ENCODE results near the gene LYRM9.

LYRM9 gene

DNA sequence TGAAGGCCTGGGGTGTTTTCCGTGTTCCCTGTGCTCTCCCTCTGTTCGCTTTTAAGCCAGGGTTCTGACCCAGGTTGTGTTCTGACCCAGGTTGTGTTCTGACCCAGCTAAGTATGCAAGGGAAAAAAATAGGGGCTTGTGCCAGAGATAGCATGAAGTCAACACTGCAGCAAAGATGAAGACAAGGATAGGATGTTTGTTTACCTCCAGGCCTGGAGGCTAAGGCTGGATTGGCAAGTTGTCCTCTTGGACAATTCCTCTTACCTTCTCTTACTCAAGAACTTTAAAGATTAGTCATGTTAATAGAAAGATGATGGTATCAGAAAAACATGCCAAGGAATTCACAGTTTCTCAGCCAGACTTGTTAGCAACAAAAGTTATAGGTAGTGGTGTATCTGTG, 19.4 kb downstream of the LYRM9 start:
- Histone ChIP-seq H3K4me1 (ENCODE audit: control insufficient read depth, low read length) (no peaks in the 10 kb centered on the region), H3K27me3 (ENCODE audit: control insufficient read depth, low read length) (peaks cover 6% of the 10 kb centered on the region; the same call in 1 of the 2 replicates), H3F3A (ENCODE audit: control insufficient read depth, insufficient read depth) (no peaks in the 10 kb centered on the region), H3K4me2 (ENCODE audit: low read length) (no peak overlapping the region), H3K36me3 (ENCODE audit: control insufficient read depth, low read length) (no peaks in the 10 kb centered on the region), H3K9me2 (replicated peaks; ENCODE audit: control insufficient read depth, low read length) (no peaks in the 10 kb centered on the region), H3K79me2 (ENCODE audit: control insufficient read depth, low read length) (no peaks in the 10 kb centered on the region), H4K20me1 (ENCODE audit: control insufficient read depth, insufficient read depth, low read depth, low read length) (no peaks in the 10 kb centered on the region), H3K9me3 (ENCODE audit: control insufficient read depth, insufficient read depth, low read length) (no peaks in the 10 kb centered on the region), H3K4me3 (ENCODE audit: low read length) (no peak overlapping the region), H3K27ac (ENCODE audit: low read depth, low read length) (no peak overlapping the region)
- TF ChIP-seq EZH2phosphoT487 (IDR thresholded peaks at IDR 0.05; ENCODE audit: borderline replicate concordance, low read length) (no peak), CTCF (IDR thresholded peaks at IDR 0.05; ENCODE audit: low read depth, low read length, poor library complexity, severe bottlenecking) (no peak)

GRCh38 chr17:27873211-27873610, 20.0 kb downstream of the LYRM9 start:
- no peak overlapping the region for H3K27ac ChIP-seq (ENCODE audit: low read depth, low read length)
- H3K4me3 ChIP-seq (ENCODE audit: low read length): no peak overlapping the region
- no peaks in the 10 kb centered on the region for H3K9me2 ChIP-seq (replicated peaks; ENCODE audit: control insufficient read depth, low read length)
- peaks cover 6% of the 10 kb centered on the region; the same call in 1 of the 2 replicates for H3K27me3 ChIP-seq (ENCODE audit: control insufficient read depth, low read length)
- TF ChIP-seq CTCF (IDR thresholded peaks at IDR 0.05; ENCODE audit: low read depth, low read length, poor library complexity, severe bottlenecking) (no peak), EZH2phosphoT487 (IDR thresholded peaks at IDR 0.05; ENCODE audit: borderline replicate concordance, low read length) (no peak)
- no peaks in the 10 kb centered on the region for H3K9me3 ChIP-seq (ENCODE audit: control insufficient read depth, insufficient read depth, low read length)
- H3K4me1 ChIP-seq (ENCODE audit: control insufficient read depth, low read length): no peaks in the 10 kb centered on the region
- no peaks in the 10 kb centered on the region for H3K36me3 ChIP-seq (ENCODE audit: control insufficient read depth, low read length)
- H3K79me2 ChIP-seq (ENCODE audit: control insufficient read depth, low read length): no peaks in the 10 kb centered on the region
- no peaks in the 10 kb centered on the region for H4K20me1 ChIP-seq (ENCODE audit: control insufficient read depth, insufficient read depth, low read depth, low read length)
- H3K4me2 ChIP-seq (ENCODE audit: low read length): no peak overlapping the region
- H3F3A ChIP-seq (ENCODE audit: control insufficient read depth, insufficient read depth): no peaks in the 10 kb centered on the region

DNA sequence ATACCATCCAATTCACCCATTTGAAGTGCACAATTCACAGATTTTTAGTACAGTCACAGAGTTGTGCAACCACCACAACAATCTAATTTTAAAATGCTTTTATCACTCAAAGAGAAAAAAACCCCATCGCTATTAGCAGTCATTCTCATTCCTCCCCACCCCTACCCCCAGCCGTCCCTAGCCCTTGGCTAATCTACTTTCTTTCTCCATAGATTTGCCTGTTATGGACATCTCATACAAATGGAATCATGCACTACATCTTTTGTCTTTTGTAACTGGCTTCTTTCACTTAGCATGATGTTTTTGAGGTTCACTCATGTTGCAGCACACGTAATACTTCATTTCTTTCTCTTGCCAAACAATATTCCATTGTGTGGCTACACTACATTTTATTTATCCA, 20.4 kb downstream of the LYRM9 start:
- Histone ChIP-seq H3K9me3 (ENCODE audit: control insufficient read depth, insufficient read depth, low read length) (no peaks in the 10 kb centered on the region), H3K79me2 (ENCODE audit: control insufficient read depth, low read length) (no peaks in the 10 kb centered on the region), H3K27me3 (ENCODE audit: control insufficient read depth, low read length) (peaks cover 6% of the 10 kb centered on the region; the same call in 1 of the 2 replicates), H3K4me2 (ENCODE audit: low read length) (no peak overlapping the region), H4K20me1 (ENCODE audit: control insufficient read depth, insufficient read depth, low read depth, low read length) (no peaks in the 10 kb centered on the region), H3K4me3 (ENCODE audit: low read length) (no peak overlapping the region), H3F3A (ENCODE audit: control insufficient read depth, insufficient read depth) (no peaks in the 10 kb centered on the region), H3K27ac (ENCODE audit: low read depth, low read length) (no peak overlapping the region), H3K4me1 (ENCODE audit: control insufficient read depth, low read length) (no peaks in the 10 kb centered on the region), H3K36me3 (ENCODE audit: control insufficient read depth, low read length) (no peaks in the 10 kb centered on the region), H3K9me2 (replicated peaks; ENCODE audit: control insufficient read depth, low read length) (no peaks in the 10 kb centered on the region)
- no peak for TF ChIP-seq CTCF (IDR thresholded peaks at IDR 0.05; ENCODE audit: low read depth, low read length, poor library complexity, severe bottlenecking)

DNA sequence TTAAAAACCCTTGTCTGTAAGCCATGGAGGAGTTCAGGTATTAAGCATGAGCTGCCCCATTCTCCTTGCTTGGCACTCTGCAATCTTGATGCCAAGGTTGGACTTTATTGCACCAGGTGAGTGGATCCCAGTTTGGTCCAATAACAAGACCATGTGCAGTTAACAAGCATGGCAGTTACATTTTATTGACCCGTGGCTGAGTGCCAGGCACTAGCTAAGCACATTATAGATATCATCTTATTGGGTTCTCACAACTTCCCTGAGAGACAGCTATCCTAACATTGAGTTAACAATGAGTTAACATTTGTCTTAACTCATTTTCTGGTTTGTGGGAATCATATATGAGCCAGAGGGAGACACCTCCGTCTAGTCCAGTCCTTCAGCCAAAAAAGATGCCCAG, 21.8 kb downstream of the LYRM9 start:
- Histone ChIP-seq H3K36me3 (ENCODE audit: control insufficient read depth, low read length) (no peaks in the 10 kb centered on the region), H3K27me3 (ENCODE audit: control insufficient read depth, low read length) (peaks cover 6% of the 10 kb centered on the region; the same call in 1 of the 2 replicates), H3K4me3 (ENCODE audit: low read length) (no peak overlapping the region)

More for the DNA sequence above, 21.8 kb downstream of the LYRM9 start:
- Histone ChIP-seq H3K4me2 (ENCODE audit: low read length) (no peak overlapping the region), H3K9me2 (replicated peaks; ENCODE audit: control insufficient read depth, low read length) (no peaks in the 10 kb centered on the region), H4K20me1 (ENCODE audit: control insufficient read depth, insufficient read depth, low read depth, low read length) (no peaks in the 10 kb centered on the region), H3F3A (ENCODE audit: control insufficient read depth, insufficient read depth) (no peaks in the 10 kb centered on the region), H3K79me2 (ENCODE audit: control insufficient read depth, low read length) (no peaks in the 10 kb centered on the region), H3K27ac (ENCODE audit: low read depth, low read length) (no peak overlapping the region), H3K9me3 (ENCODE audit: control insufficient read depth, insufficient read depth, low read length) (no peaks in the 10 kb centered on the region), H3K4me1 (ENCODE audit: control insufficient read depth, low read length) (no peaks in the 10 kb centered on the region)
- TF ChIP-seq EZH2phosphoT487 (IDR thresholded peaks at IDR 0.05; ENCODE audit: borderline replicate concordance, low read length) (no peak), CTCF (IDR thresholded peaks at IDR 0.05; ENCODE audit: low read depth, low read length, poor library complexity, severe bottlenecking) (no peak)
